ENCODE measurements around the gene RAMP1.

- no peak for TF ChIP-seq TCF7L2 (IDR thresholded peaks at IDR 0.05; ENCODE audit: borderline replicate concordance, extremely low read depth, insufficient read depth, insufficient read length)
- TF ChIP-seq CBX3 (IDR thresholded peaks at IDR 0.05; ENCODE audit: low read depth), result no peak
- TF ChIP-seq MAX (IDR thresholded peaks at IDR 0.05), result no peak
- TF ChIP-seq ATF3 (IDR thresholded peaks at IDR 0.05), result no peak
- no peak for TF ChIP-seq JUND (IDR thresholded peaks at IDR 0.05)
- TF ChIP-seq EZH2 (IDR thresholded peaks at IDR 0.05), result no peak
- TF ChIP-seq, protein P1, sequence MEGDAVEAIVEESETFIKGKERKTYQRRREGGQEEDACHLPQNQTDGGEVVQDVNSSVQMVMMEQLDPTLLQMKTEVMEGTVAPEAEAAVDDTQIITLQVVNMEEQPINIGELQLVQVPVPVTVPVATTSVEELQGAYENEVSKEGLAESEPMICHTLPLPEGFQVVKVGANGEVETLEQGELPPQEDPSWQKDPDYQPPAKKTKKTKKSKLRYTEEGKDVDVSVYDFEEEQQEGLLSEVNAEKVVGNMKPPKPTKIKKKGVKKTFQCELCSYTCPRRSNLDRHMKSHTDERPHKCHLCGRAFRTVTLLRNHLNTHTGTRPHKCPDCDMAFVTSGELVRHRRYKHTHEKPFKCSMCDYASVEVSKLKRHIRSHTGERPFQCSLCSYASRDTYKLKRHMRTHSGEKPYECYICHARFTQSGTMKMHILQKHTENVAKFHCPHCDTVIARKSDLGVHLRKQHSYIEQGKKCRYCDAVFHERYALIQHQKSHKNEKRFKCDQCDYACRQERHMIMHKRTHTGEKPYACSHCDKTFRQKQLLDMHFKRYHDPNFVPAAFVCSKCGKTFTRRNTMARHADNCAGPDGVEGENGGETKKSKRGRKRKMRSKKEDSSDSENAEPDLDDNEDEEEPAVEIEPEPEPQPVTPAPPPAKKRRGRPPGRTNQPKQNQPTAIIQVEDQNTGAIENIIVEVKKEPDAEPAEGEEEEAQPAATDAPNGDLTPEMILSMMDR (IDR thresholded peaks at IDR 0.05 in 2 of 3, conservative IDR thresholded peaks at IDR 0.05 in 1 of 3; ENCODE audit: borderline replicate concordance in 1 of 3, insufficient read depth in 1 of 3, low read depth in 2 of 3, low read length in 2 of 3), result no peak
- no peak for TF ChIP-seq POLR2A (IDR thresholded peaks at IDR 0.05; ENCODE audit: borderline replicate concordance, extremely low read depth, insufficient read depth, insufficient read length)
- no peak for TF ChIP-seq FOSL1 (IDR thresholded peaks at IDR 0.05; ENCODE audit: low read depth)
Observed at GRCh38 chr2:237895544-237896506, 36.4 kb downstream of the RAMP1 start.
